Measurements from ENCODE around the gene ZFP57.

- no peak for TF ChIP-seq POLR2A (IDR thresholded peaks at IDR 0.05; ENCODE audit: low read length)
- no peak for TF ChIP-seq GATA1 (IDR thresholded peaks at IDR 0.05; ENCODE audit: low read depth, low read length)
Measured at GRCh38 chr6:29729774-29730328, 48.9 kb upstream of the ZFP57 start.

Measured in erythroblast (primary cell).